ENCODE data around the gene CYP4V2.

DNA sequence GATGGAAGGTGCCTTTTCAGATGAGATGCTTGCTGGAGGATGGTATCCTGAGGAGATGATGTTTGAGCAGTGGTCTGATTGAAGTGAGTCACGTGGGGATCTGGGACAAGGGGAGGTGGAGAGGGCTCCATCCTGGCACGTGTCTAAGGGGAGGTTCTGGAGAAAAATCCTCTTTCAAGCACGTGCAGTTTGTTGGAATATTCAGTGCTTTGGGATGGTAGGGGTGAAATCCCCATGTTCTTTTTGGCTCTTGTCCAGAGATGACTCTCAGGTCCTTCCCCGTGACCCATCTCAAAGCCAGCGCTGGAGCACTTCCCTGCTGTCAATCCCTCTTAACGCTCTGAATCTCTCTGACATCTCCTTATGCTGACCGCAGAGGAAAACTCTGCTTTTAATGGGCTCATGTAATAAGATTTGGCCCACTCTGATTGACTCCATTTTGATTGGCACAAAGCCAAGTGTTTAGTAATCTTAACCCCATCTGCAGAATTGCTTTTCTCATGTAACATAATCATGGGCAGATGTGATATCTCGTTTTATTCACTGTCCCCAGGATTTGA lies 25.2 kb downstream of the CYP4V2 start:
- TF ChIP-seq, protein P1, sequence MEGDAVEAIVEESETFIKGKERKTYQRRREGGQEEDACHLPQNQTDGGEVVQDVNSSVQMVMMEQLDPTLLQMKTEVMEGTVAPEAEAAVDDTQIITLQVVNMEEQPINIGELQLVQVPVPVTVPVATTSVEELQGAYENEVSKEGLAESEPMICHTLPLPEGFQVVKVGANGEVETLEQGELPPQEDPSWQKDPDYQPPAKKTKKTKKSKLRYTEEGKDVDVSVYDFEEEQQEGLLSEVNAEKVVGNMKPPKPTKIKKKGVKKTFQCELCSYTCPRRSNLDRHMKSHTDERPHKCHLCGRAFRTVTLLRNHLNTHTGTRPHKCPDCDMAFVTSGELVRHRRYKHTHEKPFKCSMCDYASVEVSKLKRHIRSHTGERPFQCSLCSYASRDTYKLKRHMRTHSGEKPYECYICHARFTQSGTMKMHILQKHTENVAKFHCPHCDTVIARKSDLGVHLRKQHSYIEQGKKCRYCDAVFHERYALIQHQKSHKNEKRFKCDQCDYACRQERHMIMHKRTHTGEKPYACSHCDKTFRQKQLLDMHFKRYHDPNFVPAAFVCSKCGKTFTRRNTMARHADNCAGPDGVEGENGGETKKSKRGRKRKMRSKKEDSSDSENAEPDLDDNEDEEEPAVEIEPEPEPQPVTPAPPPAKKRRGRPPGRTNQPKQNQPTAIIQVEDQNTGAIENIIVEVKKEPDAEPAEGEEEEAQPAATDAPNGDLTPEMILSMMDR (conservative IDR thresholded peaks at IDR 0.05 in 1 of 2, IDR thresholded peaks at IDR 0.05 in 1 of 2; ENCODE audit: extremely low read depth in 1 of 2, insufficient read depth in 1 of 2, low read depth in 1 of 2, low read length in 2 of 2): no peak
- no peak for TF ChIP-seq EZH2 (IDR thresholded peaks at IDR 0.05; ENCODE audit: borderline replicate concordance, low read length)
